Sigmoid colon (tissue), 7 donors: Measurements from ENCODE around the gene C14orf93. TPM values are rescaled to one million over a fixed set of nuclear protein-coding genes. Genes with fewer than 3 reads are reported as not detected.
"Not testable (repeated sequence)": the region's sequence is repeated elsewhere in the genome, so short reads cannot be mapped to it uniquely, and the experiment has no call there.

Experiments
- DNase-seq: peaks from one replicate; pipeline ENCODE4 v3.0.0-alpha.2; 2019
- H3K27ac ChIP-seq, 4 donors: fragments of 200-600 bp; sonication (generic); one replicate each; pipeline ENCODE4 v1.5.1; 2016 to 2019; ENCODE audit warnings: mild to moderate bottlenecking in 1 of 4
- H3K27me3 ChIP-seq, 3 donors: fragments of 200-600 bp; sonication (generic); one replicate each; pipeline ENCODE4 v1.5.1; 2019; ENCODE audit warnings: mild to moderate bottlenecking in 1 of 3
- H3K36me3 ChIP-seq, 4 donors: fragments of 200-600 bp; sonication (generic); one replicate each; pipeline ENCODE4 v1.5.1; 2016 to 2019
- H3K4me1 ChIP-seq, 4 donors: fragments of 200-600 bp; sonication (generic); one replicate each; pipeline ENCODE4 v1.5.1; 2017 to 2019
- H3K4me3 ChIP-seq, 4 donors: fragments of 200-600 bp; sonication (generic); one replicate each; pipeline ENCODE4 v1.5.1; 2017 to 2019; ENCODE audit warnings: mild to moderate bottlenecking in 2 of 4, moderate library complexity in 1 of 4
- H3K9me3 ChIP-seq, 4 donors: fragments of 200-600 bp in 3 of 4; sonication (generic) in 3 of 4; one replicate each; pipeline versions ENCODE4 v1.5.1 to v1.6.1; 2013 to 2019
- CTCF ChIP-seq, 4 experiments: fragments of 450-650 bp in 3 of 4; fragments of 200-600 bp in 1 of 4; IDR thresholded peaks; one replicate each; pipeline ENCODE4 v1.5.1; 2016 to 2019; ENCODE audit warnings: antibody characterized with exemption in 4 of 4, mild to moderate bottlenecking in 3 of 4, moderate library complexity in 2 of 4
- EP300 ChIP-seq, 4 donors: sonication (generic); formaldehyde crosslinking; IDR thresholded peaks; one replicate each; pipeline ENCODE4 v1.6.1; 2017; ENCODE audit warnings: antibody characterized with exemption in 4 of 4
- POLR2A ChIP-seq, 2 donors: fragments of 450-650 bp; IDR thresholded peaks; one replicate each; pipeline ENCODE4 v1.6.1; 2016; ENCODE audit warnings: antibody characterized with exemption in 2 of 2, mild to moderate bottlenecking in 2 of 2, moderate library complexity in 2 of 2
- POLR2AphosphoS5 ChIP-seq, 4 donors: sonication (generic); formaldehyde crosslinking; IDR thresholded peaks; one replicate each; pipeline ENCODE4 v1.6.1; 2017; ENCODE audit warnings: antibody characterized with exemption in 4 of 4
- WGBS, 2 donors: extraction: QIAGEN DNeasy Blood & Tissue Kit; methylation state at CpG; one replicate each; pipeline ENCODE4 v1.1.7; 2013; 5-methylcytosine and 5-hydroxymethylcytosine counted together
- intact Hi-C: fragments of 100-400 bp; cut with DNase I; formaldehyde crosslinking; loops from one replicate; pipeline ENCODE4 v1.15.1; 2023
- polyA plus RNA-seq, 3 donors: library from polyadenylated mRNA; stranded (reverse); fragments of 200-250 nt; gene quantifications; one replicate each; pipeline ENCODE4 v1.2.3, GENCODE V29; 2013
- total RNA-seq, 4 donors: library from RNA; depleted of rRNA; stranded (reverse); fragments of >200 nt; gene quantifications; one replicate each; pipeline ENCODE4 v1.1.0, GENCODE V29; 2016
- donor health status: healthy with polysubstance abuse.
- donor health status: Bipolar disorder and iron deficiency.
- donor health status: healthy.

C14orf93 gene
- total and polyA plus RNA-seq, 7 donors: 7.4 to 19.9 (median 10.6) TPM

GRCh38 chr14:22972313-22972930 is 37.5 kb downstream of the C14orf93 start:
- Histone ChIP-seq H3K27me3 (no peaks in the 10 kb centered on the region), H3K4me1 (peaks cover 0 to 10% (median 10%) of the 10 kb centered on the region in 4 donors), H3K36me3 (no peaks in the 10 kb centered on the region), H3K9me3 (no peaks in the 10 kb centered on the region), H3K27ac (no peak overlapping the region), H3K4me3 (no peak overlapping the region)
- WGBS, 2 donors: 87 to 90% methylated on average over 2 of the region's 2 CpGs
- no peak for TF ChIP-seq POLR2AphosphoS5 (IDR thresholded peaks at IDR 0.05)
- no peak for TF ChIP-seq POLR2A (IDR thresholded peaks at IDR 0.05)
- no peak for TF ChIP-seq CTCF (IDR thresholded peaks at IDR 0.05)
- TF ChIP-seq EP300 (IDR thresholded peaks at IDR 0.05): no peak
- no peak for DNase-seq
- intact Hi-C loops: no loop called here

DNA sequence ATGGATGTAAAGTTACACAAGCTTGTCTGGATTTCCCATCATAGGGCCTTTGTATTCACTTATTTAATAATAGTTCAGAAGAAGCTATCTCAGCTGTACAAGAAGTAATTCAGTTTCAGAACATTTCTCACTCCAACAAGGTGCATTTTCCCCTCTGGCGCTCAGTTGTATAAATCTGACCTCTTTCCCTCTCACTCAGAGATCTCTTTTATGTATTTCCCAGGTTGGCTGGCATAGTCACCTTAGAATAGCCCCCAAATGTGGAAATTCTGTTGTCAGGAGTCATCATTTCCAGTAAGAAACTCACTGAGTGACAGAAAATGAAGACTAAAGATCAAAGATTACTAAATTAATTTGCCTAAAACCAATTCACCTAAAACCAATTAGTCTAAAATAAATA is 38.8 kb downstream of the C14orf93 start:
- intact Hi-C loops: no loop called here
- no peak overlapping the region for H3K4me3 ChIP-seq
- H3K4me1 ChIP-seq: no peaks in the 10 kb centered on the region
- 95 to 97% methylated on average over 1 of the region's 1 CpG for WGBS, 2 donors
- H3K27ac ChIP-seq: no peak overlapping the region
- H3K9me3 ChIP-seq: no peaks in the 10 kb centered on the region
- no peaks in the 10 kb centered on the region for H3K36me3 ChIP-seq
- H3K27me3 ChIP-seq: no peaks in the 10 kb centered on the region
- no peak for TF ChIP-seq EP300 (IDR thresholded peaks at IDR 0.05)
- no peak for TF ChIP-seq POLR2A (IDR thresholded peaks at IDR 0.05)
- TF ChIP-seq POLR2AphosphoS5 (IDR thresholded peaks at IDR 0.05): no peak
- TF ChIP-seq CTCF (IDR thresholded peaks at IDR 0.05): no peak
- no peak for DNase-seq

- Histone ChIP-seq H3K4me3 (no peak overlapping the region), H3K36me3 (no peaks in the 10 kb centered on the region), H3K4me1 (no peaks in the 10 kb centered on the region), H3K27me3 (no peaks in the 10 kb centered on the region), H3K9me3 (no peaks in the 10 kb centered on the region), H3K27ac (no peak overlapping the region)
- DNase-seq: no peak
- TF ChIP-seq POLR2AphosphoS5 (IDR thresholded peaks at IDR 0.05) (no peak), EP300 (IDR thresholded peaks at IDR 0.05) (no peak), CTCF (IDR thresholded peaks at IDR 0.05) (no peak), POLR2A (IDR thresholded peaks at IDR 0.05) (no peak)
- 61 to 74% methylated on average over 4 of the region's 4 CpGs for WGBS, 2 donors
- intact Hi-C loops: no loop called here
Measured at GRCh38 chr14:22966783-22967269, 43.1 kb downstream of the C14orf93 start.

DNA sequence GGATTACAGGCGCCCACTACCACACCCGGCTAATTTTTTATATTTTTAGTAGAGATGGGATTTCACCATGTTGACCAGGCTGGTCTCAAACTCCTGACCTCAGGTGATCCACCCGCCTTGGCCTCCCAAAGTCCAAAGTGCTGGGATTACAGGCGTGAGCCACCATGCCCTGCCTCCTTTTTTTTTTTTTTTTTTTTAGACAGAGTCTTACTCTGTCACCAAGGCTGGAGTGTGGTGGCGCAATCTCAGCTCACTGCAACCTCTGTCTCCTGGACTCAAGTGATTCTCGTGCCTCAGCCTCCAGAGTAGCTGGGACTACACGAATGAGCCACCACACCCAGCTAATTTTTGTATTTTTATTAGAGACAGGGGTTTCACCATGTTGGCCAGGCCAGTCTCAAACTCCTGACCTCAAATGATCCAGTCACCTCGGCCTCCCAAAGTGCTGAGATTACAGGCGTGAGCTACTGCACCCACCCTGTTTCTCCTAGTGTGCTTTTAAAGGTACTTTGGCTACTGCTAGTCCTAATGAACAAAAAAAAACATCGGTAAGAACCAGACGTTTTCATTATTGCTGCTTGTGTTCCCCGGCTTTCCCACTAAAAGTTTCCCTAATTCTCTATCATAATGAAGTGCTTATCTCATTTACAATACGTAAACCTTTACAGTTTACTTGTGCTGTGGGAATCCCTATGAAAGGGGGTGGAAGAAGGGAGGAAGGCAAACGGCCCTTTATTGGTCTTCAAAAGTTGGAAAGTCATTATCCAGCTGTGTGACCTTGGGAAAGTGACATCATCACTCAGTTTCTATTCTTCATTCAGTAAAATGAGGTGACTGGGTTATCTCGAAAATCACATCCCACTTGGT is 43.8 kb downstream of the C14orf93 start:
- H3K9me3 ChIP-seq, H3K4me3 ChIP-seq, intact Hi-C loops, H3K27ac ChIP-seq, H3K27me3 ChIP-seq, DNase-seq, H3K36me3 ChIP-seq, H3K4me1 ChIP-seq: not testable (repeated sequence)
- 50 to 70% methylated on average over 15 of the region's 15 CpGs for WGBS, 2 donors

- Histone ChIP-seq H3K27ac (no peak overlapping the region), H3K4me3 (no peak overlapping the region), H3K4me1 (peaks cover 0 to 2% (median 0%) of the 10 kb centered on the region in 4 donors), H3K27me3 (no peaks in the 10 kb centered on the region), H3K9me3 (no peaks in the 10 kb centered on the region), H3K36me3 (no peaks in the 10 kb centered on the region)
- WGBS, 2 donors: 95 to 97% methylated on average over 6 of the region's 6 CpGs
- no peak for TF ChIP-seq POLR2A (IDR thresholded peaks at IDR 0.05)
- intact Hi-C loops: no loop called here
- DNase-seq: no peak
Measured at GRCh38 chr14:22962061-22962676, 47.8 kb downstream of the C14orf93 start.
